ENCODE data around the gene IFT52. TPM values are rescaled to one million over a fixed set of nuclear protein-coding genes. Genes with fewer than 3 reads are reported as not detected.

IFT52 gene
- total and polyA plus RNA-seq, 2 donors = 22.3 to 34.8 TPM

DNA sequence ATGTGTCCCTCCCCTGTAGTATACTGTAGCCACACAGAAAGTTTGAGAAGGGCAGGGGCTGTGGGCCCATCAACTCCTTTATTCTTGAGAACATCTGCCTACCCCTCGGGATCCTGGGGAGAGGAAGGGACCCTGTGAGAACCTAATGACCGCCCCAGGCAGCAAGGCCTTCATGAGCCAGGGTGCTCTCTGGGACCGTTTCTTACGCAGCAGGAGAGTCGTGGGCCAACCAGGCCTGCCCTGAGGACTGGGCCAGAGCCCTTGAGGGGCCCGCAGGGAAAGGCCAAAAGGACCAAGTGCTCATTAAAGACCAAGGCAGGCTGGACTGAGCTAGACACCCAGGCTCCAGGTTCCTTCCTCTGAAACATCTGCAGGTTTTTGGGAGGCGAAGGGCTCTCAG is 26.7 kb upstream of the IFT52 start:
- WGBS = 97% methylated on average over 7 of the region's 7 CpGs
- no peaks in the 10 kb centered on the region for H3K27me3 ChIP-seq (ENCODE audit: control insufficient read depth in 2 of 2, insufficient read depth in 1 of 2, low read length in 1 of 2)
- no peak for DNase-seq (ENCODE audit: low read depth in 6 of 9, low spot score in 9 of 9)
- H3K36me3 ChIP-seq (ENCODE audit: control insufficient read depth in 2 of 2, insufficient read depth in 2 of 2, low read length in 1 of 2) = no peaks in the 10 kb centered on the region
- H3K4me3 ChIP-seq (ENCODE audit: low read length in 2 of 2) = no peak overlapping the region
- H3K27ac ChIP-seq (ENCODE audit: low read depth in 1 of 2, low read length in 1 of 2) = no peak overlapping the region
- H3K4me1 ChIP-seq (ENCODE audit: control insufficient read depth in 2 of 2, insufficient read depth in 2 of 2, low read length in 2 of 2) = no peaks in the 10 kb centered on the region
- H3K9me3 ChIP-seq (ENCODE audit: control insufficient read depth in 2 of 2, insufficient read depth in 1 of 2, low read length in 1 of 2) = no peaks in the 10 kb centered on the region

DNA sequence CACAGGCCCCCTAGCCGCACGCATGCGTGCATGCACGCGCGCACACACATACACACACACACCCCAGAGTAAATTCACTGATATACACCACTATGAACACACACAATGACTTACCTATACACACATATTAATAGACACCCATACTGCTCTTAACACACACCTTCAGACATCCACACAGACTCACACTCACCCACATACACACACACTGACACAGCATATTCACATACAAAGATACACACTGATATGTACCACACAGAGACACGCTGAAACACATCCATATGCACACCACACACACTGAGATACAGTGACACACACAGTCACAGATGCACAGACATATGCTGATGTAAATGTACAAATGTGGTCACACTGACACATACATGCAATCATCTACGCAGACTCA is 26.3 kb upstream of the IFT52 start:
- Histone ChIP-seq H3K27ac (ENCODE audit: low read depth in 1 of 2, low read length in 1 of 2) (no peak overlapping the region), H3K9me3 (ENCODE audit: control insufficient read depth in 2 of 2, insufficient read depth in 1 of 2, low read length in 1 of 2) (no peaks in the 10 kb centered on the region), H3K27me3 (ENCODE audit: control insufficient read depth in 2 of 2, insufficient read depth in 1 of 2, low read length in 1 of 2) (no peaks in the 10 kb centered on the region), H3K4me3 (ENCODE audit: low read length in 2 of 2) (no peak overlapping the region), H3K4me1 (ENCODE audit: control insufficient read depth in 2 of 2, insufficient read depth in 2 of 2, low read length in 2 of 2) (no peaks in the 10 kb centered on the region), H3K36me3 (ENCODE audit: control insufficient read depth in 2 of 2, insufficient read depth in 2 of 2, low read length in 1 of 2) (no peaks in the 10 kb centered on the region)
- 99% methylated on average over 8 of the region's 8 CpGs for WGBS
- DNase-seq (ENCODE audit: low read depth in 6 of 9, low spot score in 9 of 9) = no peak

- H3K4me1 ChIP-seq (ENCODE audit: control insufficient read depth in 2 of 2, insufficient read depth in 2 of 2, low read length in 2 of 2) = no peaks in the 10 kb centered on the region
- H3K27me3 ChIP-seq (ENCODE audit: control insufficient read depth in 2 of 2, insufficient read depth in 1 of 2, low read length in 1 of 2) = no peaks in the 10 kb centered on the region
- no peaks in the 10 kb centered on the region for H3K36me3 ChIP-seq (ENCODE audit: control insufficient read depth in 2 of 2, insufficient read depth in 2 of 2, low read length in 1 of 2)
- no peak overlapping the region for H3K27ac ChIP-seq (ENCODE audit: low read depth in 1 of 2, low read length in 1 of 2)
- no peak overlapping the region for H3K4me3 ChIP-seq (ENCODE audit: low read length in 2 of 2)
- no peak for DNase-seq (ENCODE audit: low read depth in 6 of 9, low spot score in 9 of 9)
- no peaks in the 10 kb centered on the region for H3K9me3 ChIP-seq (ENCODE audit: control insufficient read depth in 2 of 2, insufficient read depth in 1 of 2, low read length in 1 of 2)
- WGBS = 94% methylated on average over 18 of the region's 18 CpGs
These were observed 25.6 kb upstream of the IFT52 start for GRCh38 chr20:43564993-43565757.

- WGBS = 96% methylated on average over 4 of the region's 4 CpGs
- no peak overlapping the region for H3K4me3 ChIP-seq (ENCODE audit: low read length in 2 of 2)
- H3K27me3 ChIP-seq (ENCODE audit: control insufficient read depth in 2 of 2, insufficient read depth in 1 of 2, low read length in 1 of 2) = no peaks in the 10 kb centered on the region
- H3K27ac ChIP-seq (ENCODE audit: low read depth in 1 of 2, low read length in 1 of 2) = no peak overlapping the region
- no peak for DNase-seq (ENCODE audit: low read depth in 6 of 9, low spot score in 9 of 9)
- H3K36me3 ChIP-seq (ENCODE audit: control insufficient read depth in 2 of 2, insufficient read depth in 2 of 2, low read length in 1 of 2) = no peaks in the 10 kb centered on the region
- H3K4me1 ChIP-seq (ENCODE audit: control insufficient read depth in 2 of 2, insufficient read depth in 2 of 2, low read length in 2 of 2) = no peaks in the 10 kb centered on the region
- H3K9me3 ChIP-seq (ENCODE audit: control insufficient read depth in 2 of 2, insufficient read depth in 1 of 2, low read length in 1 of 2) = no peaks in the 10 kb centered on the region
These were observed 25.0 kb upstream of the IFT52 start for GRCh38 chr20:43565758-43566104.

- WGBS = 92% methylated on average over 9 of the region's 9 CpGs
- no peak for DNase-seq (ENCODE audit: low read depth in 6 of 9, low spot score in 9 of 9)
- Histone ChIP-seq H3K9me3 (ENCODE audit: control insufficient read depth in 2 of 2, insufficient read depth in 1 of 2, low read length in 1 of 2) (no peaks in the 10 kb centered on the region), H3K4me1 (ENCODE audit: control insufficient read depth in 2 of 2, insufficient read depth in 2 of 2, low read length in 2 of 2) (no peaks in the 10 kb centered on the region), H3K27ac (ENCODE audit: low read depth in 1 of 2, low read length in 1 of 2) (no peak overlapping the region), H3K4me3 (ENCODE audit: low read length in 2 of 2) (no peak overlapping the region), H3K27me3 (ENCODE audit: control insufficient read depth in 2 of 2, insufficient read depth in 1 of 2, low read length in 1 of 2) (no peaks in the 10 kb centered on the region), H3K36me3 (ENCODE audit: control insufficient read depth in 2 of 2, insufficient read depth in 2 of 2, low read length in 1 of 2) (no peaks in the 10 kb centered on the region)
These were observed 23.3 kb upstream of the IFT52 start for GRCh38 chr20:43567477-43567876.

DNA sequence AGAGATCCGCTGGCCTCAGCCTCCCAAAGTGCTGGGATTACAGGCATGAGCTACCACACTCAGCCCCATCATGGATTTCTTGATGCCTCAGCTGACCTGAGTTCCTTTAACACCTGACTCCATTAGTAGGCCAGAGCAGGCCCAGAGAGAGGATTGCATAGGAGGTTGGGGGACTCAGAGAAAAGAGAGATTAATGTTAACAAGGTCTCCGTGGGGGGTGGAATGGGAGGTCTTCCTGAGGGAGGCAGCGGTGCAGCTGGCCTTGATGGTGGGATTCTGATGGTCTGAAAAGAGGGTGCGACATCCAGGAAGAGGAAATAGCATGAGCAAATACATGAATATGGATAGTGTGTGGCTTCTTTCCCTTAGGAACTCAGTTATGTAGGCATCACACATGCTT is 22.0 kb upstream of the IFT52 start:
- DNase-seq (ENCODE audit: low read depth in 6 of 9, low spot score in 9 of 9) = no peak
- no peak overlapping the region for H3K4me3 ChIP-seq (ENCODE audit: low read length in 2 of 2)
- H3K27me3 ChIP-seq (ENCODE audit: control insufficient read depth in 2 of 2, insufficient read depth in 1 of 2, low read length in 1 of 2) = no peaks in the 10 kb centered on the region
- WGBS = 96% methylated on average over 4 of the region's 4 CpGs
- no peaks in the 10 kb centered on the region for H3K36me3 ChIP-seq (ENCODE audit: control insufficient read depth in 2 of 2, insufficient read depth in 2 of 2, low read length in 1 of 2)
- no peak overlapping the region for H3K27ac ChIP-seq (ENCODE audit: low read depth in 1 of 2, low read length in 1 of 2)
- no peaks in the 10 kb centered on the region for H3K9me3 ChIP-seq (ENCODE audit: control insufficient read depth in 2 of 2, insufficient read depth in 1 of 2, low read length in 1 of 2)
- H3K4me1 ChIP-seq (ENCODE audit: control insufficient read depth in 2 of 2, insufficient read depth in 2 of 2, low read length in 2 of 2) = no peaks in the 10 kb centered on the region

- no peak for DNase-seq (ENCODE audit: low read depth in 6 of 9, low spot score in 9 of 9)
- Histone ChIP-seq H3K9me3 (ENCODE audit: control insufficient read depth in 2 of 2, insufficient read depth in 1 of 2, low read length in 1 of 2) (no peaks in the 10 kb centered on the region), H3K36me3 (ENCODE audit: control insufficient read depth in 2 of 2, insufficient read depth in 2 of 2, low read length in 1 of 2) (no peaks in the 10 kb centered on the region)
These were observed 21.5 kb upstream of the IFT52 start for GRCh38 chr20:43569282-43569681.

GRCh38 chr20:43570496-43570895 is 20.2 kb upstream of the IFT52 start:
- Histone ChIP-seq H3K4me1 (ENCODE audit: control insufficient read depth in 2 of 2, insufficient read depth in 2 of 2, low read length in 2 of 2) (no peaks in the 10 kb centered on the region), H3K9me3 (ENCODE audit: control insufficient read depth in 2 of 2, insufficient read depth in 1 of 2, low read length in 1 of 2) (no peaks in the 10 kb centered on the region), H3K4me3 (ENCODE audit: low read length in 2 of 2) (no peak overlapping the region), H3K27ac (ENCODE audit: low read depth in 1 of 2, low read length in 1 of 2) (no peak overlapping the region), H3K36me3 (ENCODE audit: control insufficient read depth in 2 of 2, insufficient read depth in 2 of 2, low read length in 1 of 2) (no peaks in the 10 kb centered on the region), H3K27me3 (ENCODE audit: control insufficient read depth in 2 of 2, insufficient read depth in 1 of 2, low read length in 1 of 2) (no peaks in the 10 kb centered on the region)
- 95% methylated on average over 10 of the region's 10 CpGs for WGBS
- DNase-seq (ENCODE audit: low read depth in 6 of 9, low spot score in 9 of 9) = no peak

More at GRCh38 chr20:43569282-43569681, 21.5 kb upstream of the IFT52 start:
- Histone ChIP-seq H3K4me1 (ENCODE audit: control insufficient read depth in 2 of 2, insufficient read depth in 2 of 2, low read length in 2 of 2) (no peaks in the 10 kb centered on the region), H3K4me3 (ENCODE audit: low read length in 2 of 2) (no peak overlapping the region), H3K27me3 (ENCODE audit: control insufficient read depth in 2 of 2, insufficient read depth in 1 of 2, low read length in 1 of 2) (no peaks in the 10 kb centered on the region), H3K27ac (ENCODE audit: low read depth in 1 of 2, low read length in 1 of 2) (no peak overlapping the region)
- 96% methylated on average over 10 of the region's 10 CpGs for WGBS

GRCh38 chr20:43571310-43571709 is 19.4 kb upstream of the IFT52 start:
- Histone ChIP-seq H3K27ac (ENCODE audit: low read depth in 1 of 2, low read length in 1 of 2) (no peak overlapping the region), H3K4me3 (ENCODE audit: low read length in 2 of 2) (no peak overlapping the region), H3K36me3 (ENCODE audit: control insufficient read depth in 2 of 2, insufficient read depth in 2 of 2, low read length in 1 of 2) (no peaks in the 10 kb centered on the region), H3K27me3 (ENCODE audit: control insufficient read depth in 2 of 2, insufficient read depth in 1 of 2, low read length in 1 of 2) (no peaks in the 10 kb centered on the region), H3K9me3 (ENCODE audit: control insufficient read depth in 2 of 2, insufficient read depth in 1 of 2, low read length in 1 of 2) (no peaks in the 10 kb centered on the region), H3K4me1 (ENCODE audit: control insufficient read depth in 2 of 2, insufficient read depth in 2 of 2, low read length in 2 of 2) (no peaks in the 10 kb centered on the region)
- WGBS = 95% methylated on average over 3 of the region's 3 CpGs
- DNase-seq (ENCODE audit: low read depth in 6 of 9, low spot score in 9 of 9) = no peak
